Lower leg skin (tissue), 4 donors: ENCODE data around the gene SEPTIN12. TPM values are rescaled to one million over a fixed set of nuclear protein-coding genes. Genes with fewer than 3 reads are reported as not detected.

Experiments
- DNase-seq, 2 donors: peaks; one replicate each; pipeline ENCODE4 v3.0.0-alpha.2; 2019; ENCODE audit warnings: low spot score in 2 of 2
- H3K4me3 ChIP-seq: fragments of 200-600 bp; sonication (generic); 2 replicates; pipeline ENCODE4 v1.5.1; 2017; ENCODE audit warnings: mild to moderate bottlenecking, low read depth; ENCODE audit not compliant: poor library complexity, severe bottlenecking
- CTCF ChIP-seq, 3 donors: fragments of 450-650 bp; IDR thresholded peaks; one replicate each; pipeline ENCODE4 v1.5.1; 2016; ENCODE audit warnings: antibody characterized with exemption in 3 of 3, mild to moderate bottlenecking in 3 of 3, moderate library complexity in 2 of 3
- POLR2A ChIP-seq, 2 donors: fragments of 450-650 bp; IDR thresholded peaks; one replicate each; pipeline ENCODE4 v1.6.1; 2016 to 2017; ENCODE audit warnings: antibody characterized with exemption in 2 of 2, mild to moderate bottlenecking in 1 of 2, moderate library complexity in 1 of 2
- WGBS, 2 donors: methylation state at CpG; one replicate each; pipeline ENCODE4 v1.1.5; 2018; 5-methylcytosine and 5-hydroxymethylcytosine counted together
- intact Hi-C: fragments of 100-400 bp; cut with DNase I; formaldehyde crosslinking; loops from one replicate; pipeline ENCODE4 v1.15.0; 2023; ENCODE audit warnings: low total_unique reads
- total RNA-seq, 4 donors: library from RNA; depleted of rRNA; stranded (reverse); fragments of >200 nt; gene quantifications; one replicate each; pipeline ENCODE4 v1.1.0, GENCODE V29; 2016

SEPTIN12 gene
- total RNA-seq, 4 donors from 2014 or later, result not detected

GRCh38 chr16:4830408-4830807 lies 42.3 kb upstream of the SEPTIN12 start:
- TF ChIP-seq POLR2A (IDR thresholded peaks at IDR 0.05) (no peak), CTCF (IDR thresholded peaks at IDR 0.05) (no peak)
- H3K4me3 ChIP-seq, result no peak overlapping the region
- intact Hi-C loops, result no loop called here
- WGBS, 2 donors, result 89 to 91% methylated on average over 7 of the region's 7 CpGs
- no peak for DNase-seq

- TF ChIP-seq POLR2A (IDR thresholded peaks at IDR 0.05) (no peak), CTCF (IDR thresholded peaks at IDR 0.05) (no peak)
- 91 to 94% methylated on average over 11 of the region's 11 CpGs for WGBS, 2 donors
- intact Hi-C loops, result no loop called here
- no peak overlapping the region for H3K4me3 ChIP-seq
- no peak for DNase-seq
These were observed 40.6 kb upstream of the SEPTIN12 start for GRCh38 chr16:4828567-4829321.

GRCh38 chr16:4826980-4827379 lies 38.8 kb upstream of the SEPTIN12 start:
- 86 to 91% methylated on average over 10 of the region's 10 CpGs for WGBS, 2 donors
- no peak overlapping the region for H3K4me3 ChIP-seq
- DNase-seq, result no peak
- no peak for TF ChIP-seq POLR2A (IDR thresholded peaks at IDR 0.05)
- TF ChIP-seq CTCF (IDR thresholded peaks at IDR 0.05), result no peak
- intact Hi-C loops, result no loop called here

- intact Hi-C loops, result no loop called here
- TF ChIP-seq CTCF (IDR thresholded peaks at IDR 0.05) (no peak), POLR2A (IDR thresholded peaks at IDR 0.05) (no peak)
- H3K4me3 ChIP-seq, result no peak overlapping the region
- WGBS, 2 donors, result 92 to 93% methylated on average over 4 of the region's 4 CpGs
- no peak for DNase-seq
These were observed 38.4 kb upstream of the SEPTIN12 start for GRCh38 chr16:4826526-4826925.

- DNase-seq, result no peak
- intact Hi-C loops, result no loop called here
- TF ChIP-seq CTCF (IDR thresholded peaks at IDR 0.05), result no peak
- no peak for TF ChIP-seq POLR2A (IDR thresholded peaks at IDR 0.05)
- WGBS, 2 donors, result 91 to 92% methylated on average over 8 of the region's 8 CpGs
- H3K4me3 ChIP-seq, result no peak overlapping the region
These were observed 37.1 kb upstream of the SEPTIN12 start for GRCh38 chr16:4825196-4825595.

GRCh38 chr16:4820652-4821051 lies 32.5 kb upstream of the SEPTIN12 start:
- intact Hi-C loops, result no loop called here
- 56 to 63% methylated on average over 6 of the region's 6 CpGs for WGBS, 2 donors
- no peak for TF ChIP-seq CTCF (IDR thresholded peaks at IDR 0.05)
- no peak for TF ChIP-seq POLR2A (IDR thresholded peaks at IDR 0.05)
- H3K4me3 ChIP-seq, result no peak overlapping the region
- no peak for DNase-seq
